IMR-90 (cell line): ENCODE data around the gene ACAN. TPM values are rescaled to one million over a fixed set of nuclear protein-coding genes. Genes with fewer than 3 reads are reported as not detected.

Source experiments
- ATAC-seq: fragments of 200-7000 bp; cut with Tn5 transposase; 2 replicates; pipeline ENCODE4 v1.9.1; 2020; ENCODE audit warnings: low read depth, mild to moderate bottlenecking, moderate library complexity
- BruUV-seq: library from RNA; stranded (reverse); fragments of 400-500 nt; replicated peaks from 2 replicates; lab custom pipeline; 2021; lab: Mats Ljungman, UMichigan
- CTCF ChIA-PET: fragments of 300-600 bp; formaldehyde crosslinking; extraction: SDS; loops from one replicate; lab custom pipeline; 2021; ENCODE audit warnings: antibody characterized with exemption; lab: Yijun Ruan, JAX
- POLR2A ChIA-PET: fragments of 300-600 bp; sonication (Branson Sonifier 250); formaldehyde crosslinking; loops from one replicate; lab custom pipeline; 2022; ENCODE audit warnings: antibody characterized with exemption; ENCODE audit not compliant: unreplicated experiment; lab: Charles Lee
- DNase-seq: peaks from one replicate; pipeline ENCODE4 v3.0.0; 2013
- H2AFZ ChIP-seq: replicated peaks from 2 replicates; pipeline ENCODE3; 2013; ENCODE audit warnings: low read length, mild to moderate bottlenecking; ENCODE audit not compliant: poor library complexity
- H2AK5ac ChIP-seq: 2 replicates; pipeline ENCODE4 v1.6.1; 2013; ENCODE audit warnings: low read depth, low read length, inconsistent platforms
- H2AK9ac ChIP-seq: replicated peaks from 2 replicates; pipeline ENCODE3; 2013; ENCODE audit warnings: mild to moderate bottlenecking, low read depth, low read length, moderate library complexity; ENCODE audit not compliant: poor library complexity
- H2BK120ac ChIP-seq: 2 replicates; pipeline ENCODE4 v1.6.1; 2013; ENCODE audit warnings: low read depth, low read length, inconsistent platforms
- H2BK15ac ChIP-seq: 3 replicates; pipeline ENCODE4 v1.6.1; 2013; ENCODE audit warnings: low read depth, low read length, inconsistent platforms
- H2BK20ac ChIP-seq: 2 replicates; pipeline ENCODE4 v1.6.1; 2013; ENCODE audit warnings: low read depth, mild to moderate bottlenecking, inconsistent platforms, low read length, moderate library complexity
- H2BK5ac ChIP-seq: 2 replicates; pipeline ENCODE4 v1.6.1; 2013; ENCODE audit warnings: mild to moderate bottlenecking, low read depth, low read length, inconsistent platforms; ENCODE audit not compliant: poor library complexity, severe bottlenecking
- H3K14ac ChIP-seq: replicated peaks from 2 replicates; pipeline ENCODE4 v1.6.1; 2013; ENCODE audit warnings: low read depth, low read length, inconsistent platforms
- H3K18ac ChIP-seq: 2 replicates; pipeline ENCODE4 v1.6.1; 2013; ENCODE audit warnings: low read depth, low read length, control low read depth
- H3K23ac ChIP-seq: 2 replicates; pipeline ENCODE4 v1.6.1; 2013; ENCODE audit warnings: low read depth, low read length, inconsistent platforms
- H3K27ac ChIP-seq: 2 replicates; pipeline ENCODE4 v1.5.1; 2013; ENCODE audit warnings: mild to moderate bottlenecking, control low read depth, low read length; ENCODE audit not compliant: insufficient read depth
- H3K27me3 ChIP-seq: 2 replicates; pipeline ENCODE4 v1.6.1; 2013; ENCODE audit warnings: low read length; ENCODE audit not compliant: control insufficient read depth, insufficient read depth
- H3K36me3 ChIP-seq: 2 replicates; pipeline ENCODE4 v1.6.1; 2013; ENCODE audit warnings: low read length, mixed read lengths; ENCODE audit not compliant: control insufficient read depth, insufficient read depth
- H3K4ac ChIP-seq: 2 replicates; pipeline ENCODE4 v1.6.1; 2013; ENCODE audit warnings: low read depth, low read length, inconsistent platforms
- H3K4me1 ChIP-seq: 2 replicates; pipeline ENCODE4 v1.6.1; 2013; ENCODE audit warnings: low read length, mixed read lengths; ENCODE audit not compliant: control insufficient read depth, insufficient read depth
- H3K4me2 ChIP-seq: 2 replicates; pipeline ENCODE4 v1.6.1; 2013; ENCODE audit warnings: low read depth, mild to moderate bottlenecking, control low read depth, low read length, moderate library complexity
- H3K4me3 ChIP-seq: 2 replicates; pipeline ENCODE4 v1.5.1; 2013; ENCODE audit warnings: low read depth, mild to moderate bottlenecking, control low read depth, low read length, moderate library complexity; ENCODE audit not compliant: insufficient read depth
- H3K56ac ChIP-seq: 2 replicates; pipeline ENCODE4 v1.6.1; 2013; ENCODE audit warnings: low read length, inconsistent platforms; ENCODE audit not compliant: insufficient read depth; ENCODE audit errors: extremely low read depth
- H3K79me1 ChIP-seq, 2 experiments: 2 replicates each; pipeline ENCODE4 v1.6.1; 2013; ENCODE audit warnings: low read length in 2 of 2, inconsistent platforms in 1 of 2, low read depth in 1 of 2
- H3K9ac ChIP-seq: 2 replicates; pipeline ENCODE4 v1.6.1; 2013; ENCODE audit warnings: low read depth, low read length, control low read depth
- H3K9me1 ChIP-seq: 2 replicates; pipeline ENCODE4 v1.6.1; 2013; ENCODE audit warnings: low read length, inconsistent platforms; ENCODE audit not compliant: insufficient read depth
- H3K9me3 ChIP-seq: 2 replicates; pipeline ENCODE4 v1.6.1; 2013; ENCODE audit warnings: low read length; ENCODE audit not compliant: control insufficient read depth, insufficient read depth
- H4K20me1 ChIP-seq: 2 replicates; pipeline ENCODE4 v1.6.1; 2013; ENCODE audit warnings: low read length, inconsistent platforms; ENCODE audit not compliant: insufficient read depth
- H4K5ac ChIP-seq: 2 replicates; pipeline ENCODE4 v1.6.1; 2013; ENCODE audit warnings: mild to moderate bottlenecking, low read depth, low read length, control low read depth
- H4K8ac ChIP-seq, 2 experiments: 2 replicates each; pipeline ENCODE4 v1.6.1; 2013; ENCODE audit warnings: low read depth in 2 of 2, low read length in 2 of 2, control low read depth in 1 of 2, inconsistent platforms in 1 of 2
- H4K91ac ChIP-seq: 2 replicates; pipeline ENCODE4 v1.6.1; 2013; ENCODE audit warnings: low read depth, low read length, inconsistent platforms; ENCODE audit not compliant: insufficient read depth
- BHLHE40 ChIP-seq: fragments of 150-350 bp; IDR thresholded peaks from 2 replicates; pipeline ENCODE4 v1.6.1; 2016; ENCODE audit warnings: mild to moderate bottlenecking, low read depth, low read length
- CEBPB ChIP-seq: IDR thresholded peaks from 2 replicates; pipeline ENCODE4 v1.6.1; 2012; ENCODE audit warnings: low read depth, low read length, improper control_type of control experiment
- CHD1 ChIP-seq: IDR thresholded peaks from 2 replicates; pipeline ENCODE4 v1.6.1; 2012; ENCODE audit warnings: low read depth, low read length, improper control_type of control experiment
- CTCF ChIP-seq: conservative IDR thresholded peaks from 2 replicates; pipeline ENCODE4 v1.5.1; 2012; ENCODE audit warnings: mild to moderate bottlenecking, low read depth, low read length, improper control_type of control experiment
- ELK1 ChIP-seq: fragments of 150-350 bp; IDR thresholded peaks from 2 replicates; pipeline ENCODE4 v1.6.1; 2016; ENCODE audit warnings: low read depth, mild to moderate bottlenecking, low read length, moderate library complexity, borderline replicate concordance
- FOS ChIP-seq: fragments of 150-350 bp; IDR thresholded peaks from 2 replicates; pipeline ENCODE4 v1.6.1; 2016; ENCODE audit warnings: low read depth, low read length
- MAFK ChIP-seq: IDR thresholded peaks from 2 replicates; pipeline ENCODE4 v1.6.1; 2012; ENCODE audit warnings: low read depth, low read length, improper control_type of control experiment
- MAZ ChIP-seq: IDR thresholded peaks from 2 replicates; pipeline ENCODE4 v1.6.1; 2012; ENCODE audit warnings: low read depth, mild to moderate bottlenecking, low read length, improper control_type of control experiment, moderate library complexity, borderline replicate concordance
- MXI1 ChIP-seq: IDR thresholded peaks from 2 replicates; pipeline ENCODE4 v1.6.1; 2012; ENCODE audit warnings: low read depth, mild to moderate bottlenecking, low read length, moderate library complexity, borderline replicate concordance
- NFE2L2 ChIP-seq: fragments of 150-350 bp; IDR thresholded peaks from 2 replicates; pipeline ENCODE4 v1.6.1; 2016; ENCODE audit warnings: low read depth, mild to moderate bottlenecking, low read length
- POLR2A ChIP-seq: IDR thresholded peaks from 2 replicates; pipeline ENCODE4 v1.6.1; 2012; ENCODE audit warnings: mild to moderate bottlenecking, low read depth, low read length
- RAD21 ChIP-seq: IDR thresholded peaks from 2 replicates; pipeline ENCODE4 v1.6.1; 2012; ENCODE audit warnings: low read length, improper control_type of control experiment
- RCOR1 ChIP-seq: IDR thresholded peaks from 2 replicates; pipeline ENCODE4 v1.6.1; 2012; ENCODE audit warnings: mild to moderate bottlenecking, low read length, improper control_type of control experiment; ENCODE audit not compliant: insufficient replicate concordance
- RFX5 ChIP-seq: IDR thresholded peaks from 2 replicates; pipeline ENCODE4 v1.8.0; 2012; ENCODE audit warnings: low read depth, mild to moderate bottlenecking, low read length, moderate library complexity
- SMC3 ChIP-seq: fragments of 150-350 bp; IDR thresholded peaks from 2 replicates; pipeline ENCODE4 v1.6.1; 2016; ENCODE audit warnings: low read depth, mild to moderate bottlenecking, antibody characterized with exemption, low read length, moderate library complexity
- USF2 ChIP-seq: fragments of 150-350 bp; IDR thresholded peaks from 2 replicates; pipeline ENCODE4 v1.6.1; 2017; ENCODE audit warnings: mild to moderate bottlenecking, antibody characterized with exemption, low read length, low read depth
- WGBS, 2 experiments: methylation state at CpG; one replicate each; pipeline versions ENCODE4 v1.1.5 to v1.1.7; 2013; ENCODE audit warnings: missing lambda C conversion rate in 2 of 2; ENCODE audit not compliant: insufficient read length in 1 of 2; ENCODE audit errors: extremely low coverage in 2 of 2; 5-methylcytosine and 5-hydroxymethylcytosine counted together
- dilution Hi-C: fragments of 300-500 bp; cut with HindIII; formaldehyde crosslinking; loops from one replicate; pipeline ENCODE4 v1.14.3; 2018; ENCODE audit warnings: low sequenced_read_pairs; ENCODE audit not compliant: unreplicated experiment
- in situ Hi-C: fragments of 300-500 bp; cut with MboI; formaldehyde crosslinking; loops from 3 replicates; pipeline ENCODE4 v1.14.3; 2019; ENCODE audit warnings: low sequenced_read_pairs, inconsistent platforms, mixed read lengths
- intact Hi-C: fragments of 100-400 bp; cut with micrococcal nuclease; formaldehyde crosslinking; loops from 2 replicates; pipeline ENCODE4 v1.10.0; 2022
- polyA plus RNA-seq, 3 experiments: library from polyadenylated mRNA; depleted of rRNA; stranded (reverse); fragments of >200 nt; gene quantifications; 2 replicates each; pipeline ENCODE4 v1.2.3, GENCODE V29; 2012; ENCODE audit warnings: low replicate concordance in 1 of 3
- total RNA-seq: library from RNA; depleted of rRNA; stranded (reverse); fragments of >200 nt; gene quantifications from 2 replicates; pipeline ENCODE4 v1.2.3, GENCODE V29; 2012

The ACAN gene
- total and polyA plus RNA-seq, 2 of the 4 experiments (the other 2 are of a cell fraction), result 0.54 to 0.96 TPM

- dilution Hi-C loops, result no loop called here
- H3K18ac ChIP-seq, result no peak overlapping the region
- H2BK20ac ChIP-seq, result no peak overlapping the region
- no peaks in the 10 kb centered on the region for H3K9me1 ChIP-seq
- no peak overlapping the region for H3K4me2 ChIP-seq
- H3K79me1 ChIP-seq, result no peaks in the 10 kb centered on the region
- intact Hi-C loops, result no loop called here
- no peak overlapping the region for H2AK5ac ChIP-seq
- no peaks in the 10 kb centered on the region for H4K20me1 ChIP-seq
- no peak overlapping the region for H3K23ac ChIP-seq
- H2BK5ac ChIP-seq, result no peak overlapping the region
- no peak overlapping the region for H2BK15ac ChIP-seq
- H3K4me1 ChIP-seq, result no peaks in the 10 kb centered on the region
- H3K14ac ChIP-seq, result no peak overlapping the region
- peak overlapping the region; percentile 33 for H2AFZ ChIP-seq
- no peak overlapping the region for H3K4me3 ChIP-seq
- in situ Hi-C loops, result loop anchor here (25.0 kb wide), 2 partner anchors 185 to 360 kb away; no protein-coding TSS in a partner anchor
- H4K8ac ChIP-seq, result no peak overlapping the region
- CTCF ChIA-PET, result no interaction called here
- no peak overlapping the region for H3K9ac ChIP-seq
- H3K9me3 ChIP-seq, result no peaks in the 10 kb centered on the region
- H2AK9ac ChIP-seq, result no peak overlapping the region
- H3K27me3 ChIP-seq, result peaks cover 26% of the 10 kb centered on the region
- no peak for DNase-seq
- BruUV-seq, result no TSS peak
- no peaks in the 10 kb centered on the region for H3K36me3 ChIP-seq
- no peak overlapping the region for H2BK120ac ChIP-seq
- H4K91ac ChIP-seq, result no peak overlapping the region
- H3K27ac ChIP-seq, result no peak overlapping the region
- H3K4ac ChIP-seq, result no peak overlapping the region
- no peak overlapping the region for H3K56ac ChIP-seq
- WGBS, 2 experiments, result 80% methylated on average over 1 of the region's 20 CpGs; no CpG with 5 or more reads in 1 of the 2 experiments
- H4K5ac ChIP-seq, result no peak overlapping the region
- TF ChIP-seq FOS, result no peak
- TF ChIP-seq RCOR1, result no peak
- TF ChIP-seq RFX5, result no peak
- no peak for TF ChIP-seq USF2
- TF ChIP-seq RAD21, result no peak
- no peak for TF ChIP-seq MAZ
- no peak for TF ChIP-seq BHLHE40
- no peak for TF ChIP-seq POLR2A
- no peak for TF ChIP-seq SMC3
- no peak for TF ChIP-seq MXI1
- TF ChIP-seq ELK1, result no peak
- no peak for TF ChIP-seq CHD1
- no peak for TF ChIP-seq NFE2L2
- no peak for TF ChIP-seq MAFK
- no peak for TF ChIP-seq CEBPB
- TF ChIP-seq CTCF, result no peak
- POLR2A ChIA-PET, result no interaction called here
- ATAC-seq, result no peak
Observed at GRCh38 chr15:88847144-88847543, 43.9 kb downstream of the ACAN start.
